Measurements from ENCODE around the gene ANK3. TPM values are rescaled to one million over a fixed set of nuclear protein-coding genes. Genes with fewer than 3 reads are reported as not detected.
A peak's percentile ranks its signal among the peaks of the same experiment; 100 is the strongest.
"Not testable (repeated sequence)": the region's sequence is repeated elsewhere in the genome, so short reads cannot be mapped to it uniquely, and the experiment has no call there.

The ANK3 gene
- total and polyA plus RNA-seq, 10 donors, result 2.0 to 133 (median 62.9) TPM

DNA sequence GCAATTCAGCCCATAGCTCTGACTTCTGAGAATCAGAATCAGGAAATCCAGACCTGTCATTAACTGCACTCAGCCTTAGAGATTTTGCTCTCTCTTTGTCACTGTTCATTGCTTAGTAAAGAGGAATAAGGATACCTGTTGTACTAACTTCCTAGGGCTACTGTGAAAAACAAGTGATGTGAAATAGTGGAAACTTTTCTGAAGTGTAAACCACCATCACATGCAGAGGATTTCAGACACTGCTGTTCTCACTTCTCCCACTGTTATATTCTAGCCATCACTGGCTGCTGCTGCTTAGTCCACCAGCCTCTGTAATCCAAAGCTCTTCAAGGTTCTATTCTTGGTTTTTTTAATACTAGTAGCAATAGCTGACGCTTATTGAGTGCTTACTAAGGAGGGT is 353.7 kb downstream of the ANK3 start:
- Histone ChIP-seq H3K27ac (no peak overlapping the region), H3K36me3 (no peaks in the 10 kb centered on the region), H3K4me1 (peaks cover 0 to 18% (median 4%) of the 10 kb centered on the region in 6 donors), H3K27me3 (replicated peaks in 1 of 7) (no peaks in the 10 kb centered on the region), H3K9me3 (no peaks in the 10 kb centered on the region), H3K4me3 (no peak overlapping the region)
- WGBS, 5 donors, result 85 to 90% (median 85%) methylated on average over 1 of the region's 1 CpG
- TF ChIP-seq, protein P1, sequence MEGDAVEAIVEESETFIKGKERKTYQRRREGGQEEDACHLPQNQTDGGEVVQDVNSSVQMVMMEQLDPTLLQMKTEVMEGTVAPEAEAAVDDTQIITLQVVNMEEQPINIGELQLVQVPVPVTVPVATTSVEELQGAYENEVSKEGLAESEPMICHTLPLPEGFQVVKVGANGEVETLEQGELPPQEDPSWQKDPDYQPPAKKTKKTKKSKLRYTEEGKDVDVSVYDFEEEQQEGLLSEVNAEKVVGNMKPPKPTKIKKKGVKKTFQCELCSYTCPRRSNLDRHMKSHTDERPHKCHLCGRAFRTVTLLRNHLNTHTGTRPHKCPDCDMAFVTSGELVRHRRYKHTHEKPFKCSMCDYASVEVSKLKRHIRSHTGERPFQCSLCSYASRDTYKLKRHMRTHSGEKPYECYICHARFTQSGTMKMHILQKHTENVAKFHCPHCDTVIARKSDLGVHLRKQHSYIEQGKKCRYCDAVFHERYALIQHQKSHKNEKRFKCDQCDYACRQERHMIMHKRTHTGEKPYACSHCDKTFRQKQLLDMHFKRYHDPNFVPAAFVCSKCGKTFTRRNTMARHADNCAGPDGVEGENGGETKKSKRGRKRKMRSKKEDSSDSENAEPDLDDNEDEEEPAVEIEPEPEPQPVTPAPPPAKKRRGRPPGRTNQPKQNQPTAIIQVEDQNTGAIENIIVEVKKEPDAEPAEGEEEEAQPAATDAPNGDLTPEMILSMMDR (IDR thresholded peaks at IDR 0.05 in 8 of 11, conservative IDR thresholded peaks at IDR 0.05 in 3 of 11), result no peak
- TF ChIP-seq POLR2A (IDR thresholded peaks at IDR 0.05), result no peak
- TF ChIP-seq POLR2AphosphoS5 (IDR thresholded peaks at IDR 0.05), result no peak
- intact Hi-C loops (cut with DNase I; ENCODE audit: low total_unique reads), result loop anchor here (10.0 kb wide), 1 partner anchor 411 kb away; no protein-coding TSS in a partner anchor
- no peak for DNase-seq

DNA sequence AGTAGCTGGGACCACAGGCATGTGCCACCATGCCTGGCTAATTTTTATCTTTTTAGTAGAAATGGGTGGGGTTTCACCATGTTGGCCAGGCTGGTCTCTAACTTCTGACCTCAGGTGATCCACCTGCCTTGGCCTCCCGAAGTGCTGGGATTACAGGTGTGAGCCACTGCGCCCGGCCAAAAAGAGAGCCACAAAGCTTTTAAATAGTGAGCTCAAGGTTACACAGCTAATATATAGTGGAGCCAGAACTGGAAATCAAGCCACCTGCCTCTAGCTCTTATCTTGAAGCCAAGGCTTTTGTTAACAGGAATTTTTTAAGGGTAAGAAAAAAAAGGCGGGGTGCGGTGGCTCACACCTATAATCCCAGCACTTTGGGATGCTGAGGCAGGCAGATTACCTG is 354.3 kb downstream of the ANK3 start:
- peaks cover 0 to 18% (median 4%) of the 10 kb centered on the region in 6 donors for H3K4me1 ChIP-seq
- not testable (repeated sequence) for H3K9me3 ChIP-seq; H3K4me3 ChIP-seq; H3K27ac ChIP-seq; H3K36me3 ChIP-seq; DNase-seq; H3K27me3 ChIP-seq (replicated peaks in 1 of 7)
- intact Hi-C loops (cut with DNase I; ENCODE audit: low total_unique reads), result loop anchor here (10.0 kb wide), 1 partner anchor 411 kb away; no protein-coding TSS in a partner anchor
- WGBS, 5 donors, result 92 to 98% (median 94%) methylated on average over 5 of the region's 5 CpGs

DNA sequence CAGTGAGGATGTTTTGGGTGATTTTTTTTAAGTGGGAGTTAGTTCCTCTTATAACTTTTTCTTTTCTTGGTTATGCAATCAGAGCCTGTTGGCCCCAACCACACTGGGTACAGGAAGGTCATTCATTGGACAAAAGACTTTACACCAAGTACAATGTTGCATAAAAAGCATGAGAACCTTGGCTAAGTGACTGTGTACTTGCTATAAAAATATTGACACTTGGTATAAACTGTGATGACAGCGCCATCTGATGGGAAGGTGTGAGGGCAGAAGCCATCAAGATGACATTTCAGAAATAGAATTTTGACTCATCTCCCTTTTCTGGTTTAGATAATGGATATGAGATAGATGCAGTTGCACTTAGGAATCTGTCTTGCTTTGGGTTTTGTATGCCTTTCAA is 357.0 kb downstream of the ANK3 start:
- peak overlapping the region in 3 of 8 donors; percentile 34 to 53 (median 50) for H3K27ac ChIP-seq
- WGBS, 5 donors, result 26 to 50% (median 43%) methylated on average over 1 of the region's 1 CpG
- peaks cover 0 to 18% (median 4%) of the 10 kb centered on the region in 6 donors for H3K4me1 ChIP-seq
- no peaks in the 10 kb centered on the region for H3K9me3 ChIP-seq
- intact Hi-C loops (cut with DNase I; ENCODE audit: low total_unique reads), result loop anchor here (10.0 kb wide), 1 partner anchor 408 kb away; no protein-coding TSS in a partner anchor
- TF ChIP-seq, protein P1 (IDR thresholded peaks at IDR 0.05 in 8 of 11, conservative IDR thresholded peaks at IDR 0.05 in 3 of 11), result peak in 9 of 11 experiments; percentile 8 to 55 (median 49)
- TF ChIP-seq POLR2AphosphoS5 (IDR thresholded peaks at IDR 0.05), result no peak
- H3K4me3 ChIP-seq, result no peak overlapping the region
- H3K27me3 ChIP-seq (replicated peaks in 1 of 7), result no peaks in the 10 kb centered on the region
- DNase-seq, result no peak
- H3K36me3 ChIP-seq, result no peaks in the 10 kb centered on the region

DNA sequence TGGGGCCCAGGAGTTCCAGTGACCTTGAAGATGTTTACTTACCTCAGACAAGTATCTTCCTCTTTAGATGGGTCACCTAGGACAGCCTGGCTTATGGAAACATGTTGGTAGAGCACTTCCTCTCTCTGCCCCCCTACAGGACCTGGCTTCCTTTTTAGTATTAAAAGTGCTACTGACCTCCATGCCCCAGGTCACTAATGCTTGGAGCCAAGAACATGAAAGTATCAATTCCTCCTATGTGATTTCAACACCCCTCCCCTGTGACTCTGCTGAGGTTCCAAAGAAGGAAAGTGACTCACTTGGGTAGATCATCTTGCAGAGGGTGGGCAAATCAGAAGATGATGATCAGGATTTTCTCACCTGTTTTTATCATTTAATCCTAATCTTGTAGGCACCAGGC is 358.0 kb downstream of the ANK3 start:
- DNase-seq, result no peak
- intact Hi-C loops (cut with DNase I; ENCODE audit: low total_unique reads), result loop anchor here (10.0 kb wide), 1 partner anchor 407 kb away; no protein-coding TSS in a partner anchor

More for the DNA sequence above, 358.0 kb downstream of the ANK3 start:
- peaks cover 0 to 18% (median 4%) of the 10 kb centered on the region in 6 donors for H3K4me1 ChIP-seq
- no peaks in the 10 kb centered on the region for H3K27me3 ChIP-seq (replicated peaks in 1 of 7)
- H3K9me3 ChIP-seq, result no peaks in the 10 kb centered on the region
- no peak overlapping the region for H3K4me3 ChIP-seq
- H3K27ac ChIP-seq, result peak overlapping the region in 3 of 8 donors; percentile 17 to 53 (median 34)
- no peaks in the 10 kb centered on the region for H3K36me3 ChIP-seq
- TF ChIP-seq POLR2A (IDR thresholded peaks at IDR 0.05) (no peak), POLR2AphosphoS5 (IDR thresholded peaks at IDR 0.05) (no peak)
- TF ChIP-seq, protein P1 (IDR thresholded peaks at IDR 0.05 in 8 of 11, conservative IDR thresholded peaks at IDR 0.05 in 3 of 11), result no peak

Data from spleen (tissue), 11 donors.